Measurements from ENCODE around the gene MESD.
A peak's percentile ranks its signal among the peaks of the same experiment; 100 is the strongest.
"Not testable (repeated sequence)": the region's sequence is repeated elsewhere in the genome, so short reads cannot be mapped to it uniquely, and the experiment has no call there.

Gene MESD

GRCh38 chr15:80971143-80971542, 18.5 kb downstream of the MESD start:
- Mint-ChIP-seq H3K36me3 (peaks cover 14 to 46% of the 10 kb centered on the region in 2 donors), H3K27ac (no peak overlapping the region)
- no peak for DNase-seq

GRCh38 chr15:80970658-80971057, 19.0 kb downstream of the MESD start:
- ATAC-seq (replicated peaks) (no peak), DNase-seq (no peak)
- H3K4me1 Mint-ChIP-seq, result peaks cover 1 to 25% of the 10 kb centered on the region in 2 donors
- no peak overlapping the region for H3K4me3 Mint-ChIP-seq
- peaks cover 14 to 46% of the 10 kb centered on the region in 2 donors for H3K36me3 Mint-ChIP-seq
- H3K27me3 Mint-ChIP-seq, result no peaks in the 10 kb centered on the region
- no peak overlapping the region for H3K27ac Mint-ChIP-seq
- H3K9me3 Mint-ChIP-seq, result no peaks in the 10 kb centered on the region

More at GRCh38 chr15:80971143-80971542, 18.5 kb downstream of the MESD start:
- Mint-ChIP-seq H3K4me3 (no peak overlapping the region), H3K4me1 (peaks cover 1 to 26% of the 10 kb centered on the region in 2 donors), H3K27me3 (no peaks in the 10 kb centered on the region), H3K9me3 (no peaks in the 10 kb centered on the region)
- no peak for ATAC-seq (replicated peaks)

- peak; percentile 70 to 74 for ATAC-seq (replicated peaks)
- Mint-ChIP-seq H3K27ac (no peak overlapping the region), H3K36me3 (peaks cover 18 to 46% of the 10 kb centered on the region in 2 donors), H3K27me3 (no peaks in the 10 kb centered on the region), H3K9me3 (peaks cover 0 to 2% of the 10 kb centered on the region in 2 donors), H3K4me3 (no peak overlapping the region), H3K4me1 (peaks cover 1 to 20% of the 10 kb centered on the region in 2 donors)
- DNase-seq, result peak; percentile 12
These were observed 19.5 kb downstream of the MESD start for GRCh38 chr15:80970018-80970657.

- Mint-ChIP-seq H3K36me3 (peaks cover 27 to 51% of the 10 kb centered on the region in 2 donors), H3K4me3 (no peak overlapping the region), H3K27ac (no peak overlapping the region), H3K9me3 (peaks cover 1 to 6% of the 10 kb centered on the region in 2 donors), H3K27me3 (no peaks in the 10 kb centered on the region), H3K4me1 (peaks cover 2 to 16% of the 10 kb centered on the region in 2 donors)
- ATAC-seq (replicated peaks) (no peak), DNase-seq (no peak)
These were observed 20.3 kb downstream of the MESD start for GRCh38 chr15:80969316-80969715.

DNA sequence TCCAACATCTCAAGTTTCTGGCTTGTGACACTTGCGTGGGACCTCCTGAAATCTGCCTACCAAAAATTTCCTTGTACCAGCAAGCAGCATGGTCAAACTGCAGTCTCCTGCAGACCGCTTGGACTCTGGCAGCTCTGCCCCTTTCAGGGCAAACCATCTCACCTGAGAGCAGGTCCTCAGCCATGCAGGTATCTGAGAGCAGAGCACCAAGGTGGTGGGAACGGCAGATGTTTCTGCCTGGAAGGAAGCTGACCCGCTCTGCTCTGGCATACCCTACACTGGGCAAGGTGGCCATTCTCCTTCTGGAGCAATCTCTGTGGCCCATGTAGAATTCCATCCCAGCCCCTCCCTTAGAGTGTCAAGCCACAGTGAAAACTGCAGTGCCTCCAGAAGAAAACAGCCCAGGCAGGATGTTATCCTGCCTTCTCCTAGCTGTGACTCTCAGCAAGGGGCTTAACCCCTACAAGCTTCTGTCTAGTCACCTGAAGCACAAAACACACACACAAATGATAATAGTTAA, 21.6 kb downstream of the MESD start:
- no peak for DNase-seq

DNA sequence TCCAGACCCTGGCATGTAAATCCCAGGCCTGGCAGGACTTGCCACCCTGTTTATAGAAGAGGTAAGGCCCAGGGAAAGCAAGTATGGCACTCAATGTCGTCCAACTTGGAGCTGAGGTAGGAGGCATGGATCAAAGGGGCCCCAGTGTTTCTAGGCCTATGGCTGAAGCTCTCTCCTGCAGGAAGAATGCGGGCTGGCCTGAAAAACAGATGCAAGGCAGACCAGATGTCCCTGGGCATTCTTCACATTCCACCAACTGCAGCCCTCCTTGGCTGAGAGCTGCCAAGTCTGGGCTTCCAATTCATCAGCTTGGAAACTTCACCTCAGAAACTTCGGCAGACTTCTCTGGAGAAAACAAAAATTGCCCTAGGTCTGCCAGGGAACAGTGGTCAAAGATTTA, 22.2 kb downstream of the MESD start:
- ATAC-seq (replicated peaks) (no peak), DNase-seq (no peak)
- H3K4me3 Mint-ChIP-seq, result no peak overlapping the region
- H3K4me1 Mint-ChIP-seq, result peaks cover 6 to 16% of the 10 kb centered on the region in 2 donors
- no peak overlapping the region for H3K27ac Mint-ChIP-seq
- peaks cover 4 to 8% of the 10 kb centered on the region in 2 donors for H3K9me3 Mint-ChIP-seq
- H3K36me3 Mint-ChIP-seq, result peaks cover 40 to 63% of the 10 kb centered on the region in 2 donors
- no peaks in the 10 kb centered on the region for H3K27me3 Mint-ChIP-seq

More for the DNA sequence above, 21.6 kb downstream of the MESD start:
- ATAC-seq (replicated peaks), result no peak
- H3K4me1 Mint-ChIP-seq, result peaks cover 4 to 16% of the 10 kb centered on the region in 2 donors
- H3K27me3 Mint-ChIP-seq, result no peaks in the 10 kb centered on the region
- H3K9me3 Mint-ChIP-seq, result peaks cover 4 to 8% of the 10 kb centered on the region in 2 donors
- H3K4me3 Mint-ChIP-seq, result no peak overlapping the region
- peaks cover 37 to 57% of the 10 kb centered on the region in 2 donors for H3K36me3 Mint-ChIP-seq
- H3K27ac Mint-ChIP-seq, result no peak overlapping the region

DNA sequence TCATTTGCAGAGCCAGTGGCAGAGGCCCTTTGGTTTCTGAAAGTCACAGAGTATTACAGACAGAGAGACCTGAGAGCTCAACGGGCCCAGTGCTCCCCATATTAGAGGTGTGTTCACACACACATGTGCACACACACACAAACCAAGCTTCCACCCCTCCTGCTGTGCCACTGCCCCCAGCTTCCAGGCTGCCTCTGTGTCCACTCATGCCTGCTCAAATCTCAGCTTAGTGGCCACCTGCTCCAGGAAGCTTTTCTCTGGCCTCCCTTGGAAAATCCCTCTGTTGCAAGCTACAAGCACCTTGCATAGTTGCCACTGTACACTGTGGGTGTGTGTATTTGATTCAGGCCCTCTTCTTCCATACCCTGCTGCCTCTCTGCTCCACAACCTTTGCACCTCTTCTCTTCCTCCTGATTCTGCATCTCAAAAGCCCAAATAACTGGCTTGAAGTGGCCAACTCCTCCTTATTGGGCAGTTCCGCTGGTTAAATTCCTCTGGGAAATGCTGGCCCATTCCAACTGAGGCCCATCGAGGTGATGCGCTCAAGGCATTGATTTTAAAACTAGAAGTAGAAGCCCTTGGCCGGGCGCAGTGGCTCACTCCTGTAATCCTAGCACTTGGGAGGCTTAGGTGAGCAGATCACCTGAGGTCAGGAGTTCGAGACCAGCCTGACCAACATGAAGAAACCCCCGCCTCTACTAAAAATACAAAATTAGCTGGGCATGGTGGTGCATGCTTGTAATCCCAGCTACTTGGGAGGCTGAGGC, 23.0 kb downstream of the MESD start:
- peaks cover 4 to 8% of the 10 kb centered on the region in 2 donors for H3K9me3 Mint-ChIP-seq
- ATAC-seq (replicated peaks), result no peak
- peaks cover 47 to 66% of the 10 kb centered on the region in 2 donors for H3K36me3 Mint-ChIP-seq

GRCh38 chr15:80965454-80965853, 24.2 kb downstream of the MESD start:
- not testable (repeated sequence) for DNase-seq; ATAC-seq (replicated peaks); H3K27ac Mint-ChIP-seq; H3K9me3 Mint-ChIP-seq; H3K4me3 Mint-ChIP-seq; H3K27me3 Mint-ChIP-seq
- H3K36me3 Mint-ChIP-seq, result peaks cover 53 to 72% of the 10 kb centered on the region in 2 donors
- H3K4me1 Mint-ChIP-seq, result peaks cover 6 to 19% of the 10 kb centered on the region in 2 donors

More for the DNA sequence above, 23.0 kb downstream of the MESD start:
- Mint-ChIP-seq H3K4me3 (no peak overlapping the region), H3K27me3 (no peaks in the 10 kb centered on the region), H3K4me1 (peaks cover 6 to 16% of the 10 kb centered on the region in 2 donors), H3K27ac (no peak overlapping the region)
- DNase-seq, result no peak

DNA sequence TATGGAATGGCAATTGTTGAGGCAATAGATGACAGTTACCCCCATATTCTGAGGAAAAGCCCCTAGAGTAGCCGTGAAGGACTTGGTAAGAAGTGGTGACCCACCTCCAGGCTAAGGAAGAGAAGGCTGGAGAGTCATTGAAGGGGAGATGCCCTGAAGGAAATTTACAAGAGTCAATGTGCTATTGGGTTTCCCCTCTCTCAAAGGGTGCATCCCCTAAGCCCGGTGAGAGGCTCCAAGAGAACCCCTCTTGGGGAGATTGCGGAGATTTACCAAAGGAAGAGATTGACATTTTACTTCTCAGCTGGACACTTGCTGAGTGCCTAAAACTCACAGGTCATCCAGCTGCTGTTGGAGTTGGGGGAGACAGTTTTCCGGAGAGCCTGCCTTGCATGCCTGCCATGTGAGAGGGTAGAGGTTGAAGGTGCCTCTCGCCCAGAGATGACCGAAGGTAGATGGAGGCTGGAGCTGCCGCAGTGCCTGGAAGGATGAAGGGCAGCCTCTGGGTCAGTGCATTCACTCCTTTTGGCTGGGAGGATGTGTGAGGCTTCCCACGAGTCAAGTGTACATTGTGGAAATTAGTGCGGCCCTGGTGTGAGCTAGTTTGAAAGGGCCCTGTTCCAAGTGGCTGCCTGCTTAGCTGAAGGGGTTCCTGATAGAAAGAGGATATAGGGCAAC, 30.7 kb downstream of the MESD start:
- peak overlapping the region; percentile 37 for H3K27ac Mint-ChIP-seq
- no peaks in the 10 kb centered on the region for H3K9me3 Mint-ChIP-seq
- peaks cover 18 to 36% of the 10 kb centered on the region in 2 donors for H3K4me1 Mint-ChIP-seq
- H3K36me3 Mint-ChIP-seq, result peaks cover 47 to 65% of the 10 kb centered on the region in 2 donors
- peak in 1 of 2 donors; percentile 55 for ATAC-seq (replicated peaks)
- H3K27me3 Mint-ChIP-seq, result no peaks in the 10 kb centered on the region
- H3K4me3 Mint-ChIP-seq, result no peak overlapping the region
- DNase-seq, result no peak

DNA sequence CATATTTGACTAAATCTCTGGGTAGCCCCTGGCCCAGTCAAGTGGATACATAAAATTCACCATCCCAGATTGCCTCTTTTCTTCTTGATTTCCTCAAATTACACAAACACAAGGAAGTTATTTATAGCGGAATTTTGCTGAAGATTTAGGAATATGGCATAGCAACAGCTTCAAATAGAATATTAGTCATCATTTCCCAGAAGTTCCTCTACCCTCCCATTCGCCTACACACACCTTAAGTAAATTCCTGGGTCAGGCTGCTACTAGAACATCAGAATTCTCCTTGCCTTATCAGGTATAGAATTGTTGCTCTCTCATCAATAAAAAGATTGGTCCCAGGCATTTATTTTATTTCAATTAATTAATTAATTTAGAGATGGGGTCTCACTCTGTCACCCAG, 31.6 kb downstream of the MESD start:
- ATAC-seq (replicated peaks) (no peak), DNase-seq (no peak)
- peaks cover 48 to 67% of the 10 kb centered on the region in 2 donors for H3K36me3 Mint-ChIP-seq
- H3K27ac Mint-ChIP-seq, result no peak overlapping the region
- H3K4me1 Mint-ChIP-seq, result peaks cover 18 to 36% of the 10 kb centered on the region in 2 donors
- H3K9me3 Mint-ChIP-seq, result no peaks in the 10 kb centered on the region
- H3K27me3 Mint-ChIP-seq, result no peaks in the 10 kb centered on the region
- no peak overlapping the region for H3K4me3 Mint-ChIP-seq

DNA sequence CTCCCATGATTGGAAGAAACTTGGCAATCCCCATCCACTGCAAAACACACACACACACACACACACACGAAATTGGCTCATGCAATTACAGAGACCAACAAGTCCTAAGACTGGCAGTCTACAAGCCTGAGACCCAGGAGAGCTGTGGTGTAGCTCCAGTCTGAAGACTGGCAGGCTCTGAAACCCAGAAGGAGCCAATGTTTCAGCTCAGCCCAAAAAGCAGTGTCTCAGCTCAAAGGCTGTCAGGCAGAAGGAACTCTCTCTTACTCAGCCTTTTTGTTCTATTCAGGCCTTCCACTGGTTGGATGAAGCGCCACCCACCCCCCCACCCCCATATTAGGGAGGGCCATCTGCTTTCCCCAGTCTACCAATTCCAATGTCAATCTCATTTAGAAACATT, 32.1 kb downstream of the MESD start:
- peaks cover 50 to 67% of the 10 kb centered on the region in 2 donors for H3K36me3 Mint-ChIP-seq
- no peak for ATAC-seq (replicated peaks)
- DNase-seq, result no peak
- H3K27me3 Mint-ChIP-seq, result no peaks in the 10 kb centered on the region
- H3K9me3 Mint-ChIP-seq, result no peaks in the 10 kb centered on the region
- H3K27ac Mint-ChIP-seq, result peak overlapping the region; percentile 56
- peaks cover 17 to 36% of the 10 kb centered on the region in 2 donors for H3K4me1 Mint-ChIP-seq
- no peak overlapping the region for H3K4me3 Mint-ChIP-seq

- H3K9me3 Mint-ChIP-seq, H3K4me3 Mint-ChIP-seq, H3K27me3 Mint-ChIP-seq, H3K27ac Mint-ChIP-seq: not testable (repeated sequence)
- Mint-ChIP-seq H3K4me1 (peaks cover 14 to 33% of the 10 kb centered on the region in 2 donors), H3K36me3 (peaks cover 45 to 67% of the 10 kb centered on the region in 2 donors)
- ATAC-seq (replicated peaks), result peak; percentile 95 to 97
- DNase-seq, result peak; percentile 27
These were observed 33.8 kb downstream of the MESD start for GRCh38 chr15:80955571-80956452.

GRCh38 chr15:80953953-80954778, 35.5 kb downstream of the MESD start:
- peaks cover 13 to 30% of the 10 kb centered on the region in 2 donors for H3K4me1 Mint-ChIP-seq
- ATAC-seq (replicated peaks) (no peak), DNase-seq (no peak)
- peaks cover 45 to 72% of the 10 kb centered on the region in 2 donors for H3K36me3 Mint-ChIP-seq
- H3K27ac Mint-ChIP-seq, result no peak overlapping the region
- H3K27me3 Mint-ChIP-seq, result no peaks in the 10 kb centered on the region
- no peak overlapping the region for H3K4me3 Mint-ChIP-seq
- no peaks in the 10 kb centered on the region for H3K9me3 Mint-ChIP-seq

Data from stimulated activated naive B cell treated with anti-CD40 and anti-IgM and Interleukin-4, amounts not matched to agents 10 μg/mL and 1 μg/mL and 100 μg/mL, for 72 hours (primary cell).